ENCODE data around the gene SUGCT. TPM values are rescaled to one million over a fixed set of nuclear protein-coding genes. Genes with fewer than 3 reads are reported as not detected.

The SUGCT gene
- total and polyA plus RNA-seq, 9 of the 15 experiments (the other 6 are each of a cell fraction or from before 2014, with no cell fraction given), result 0.58 to 2.5 (median 1.4) TPM

- CTCF ChIA-PET (ENCODE audit: low intra/inter-chr PET ratio), result no interaction called here
Measured at GRCh38 chr7:40843338-40843985, 708.7 kb downstream of the SUGCT start.

More at GRCh38 chr7:40843338-40843985, 708.7 kb downstream of the SUGCT start:
- intact Hi-C loops (cut with micrococcal nuclease) (no loop called here), in situ Hi-C loops (cut with MboI) (no loop called here)
- no peak overlapping the region for H2AFZ ChIP-seq (ENCODE audit: low read depth, low read length)
- no TSS peak for BruUV-seq (replicated peaks)
- no peaks in the 10 kb centered on the region for H3K9me1 ChIP-seq (ENCODE audit: control insufficient read depth, insufficient read depth, low read length)
- 0% methylated on average over 8 of the region's 8 CpGs for WGBS (ENCODE audit: insufficient coverage, low coverage, missing lambda C conversion rate)
- no peak overlapping the region for H3K4me3 ChIP-seq
- no peaks in the 10 kb centered on the region for H3K27me3 ChIP-seq (ENCODE audit: control insufficient read depth in 2 of 2, insufficient read depth in 2 of 2, low read length in 2 of 2)
- FAIRE-seq (no peak), DNase-seq (ENCODE audit: extremely low read depth in 1 of 4, low spot score in 3 of 4) (no peak), ATAC-seq (no peak)
- no peak overlapping the region for H3K27ac ChIP-seq (ENCODE audit: extremely low read depth, low read depth, low read length)
- TF ChIP-seq ZNF408 (CRISPR knock-in tag; IDR thresholded peaks at IDR 0.05; ENCODE audit: low read depth), result no peak
- TF ChIP-seq MAFG (tag; conservative IDR thresholded peaks at IDR 0.05), result no peak
- TF ChIP-seq ESRRB (CRISPR knock-in tag; IDR thresholded peaks at IDR 0.05; ENCODE audit: borderline replicate concordance), result no peak
- TF ChIP-seq CHD1 (IDR thresholded peaks at IDR 0.05; ENCODE audit: low read length), result no peak
- no peak for TF ChIP-seq FOSL1 (tag; conservative IDR thresholded peaks at IDR 0.05)
- TF ChIP-seq EP400 (IDR thresholded peaks at IDR 0.05), result no peak
- no peak for TF ChIP-seq BRD9 (IDR thresholded peaks at IDR 0.05; ENCODE audit: low read depth, partially characterized antibody)
- no peak for TF ChIP-seq GTF2E2 (tag; IDR thresholded peaks at IDR 0.05)
- no peak for TF ChIP-seq CGGBP1 (CRISPR knock-in tag; IDR thresholded peaks at IDR 0.05)
- TF ChIP-seq NRF1 (conservative IDR thresholded peaks at IDR 0.05 in 1 of 2, IDR thresholded peaks at IDR 0.05 in 1 of 2), result no peak
- no peak for TF ChIP-seq ZNF239 (CRISPR knock-in tag; IDR thresholded peaks at IDR 0.05)
- TF ChIP-seq KLF10 (CRISPR knock-in tag; IDR thresholded peaks at IDR 0.05), result no peak
- TF ChIP-seq ZEB2 (IDR thresholded peaks at IDR 0.05), result no peak
- TF ChIP-seq ZNF764 (CRISPR knock-in tag; IDR thresholded peaks at IDR 0.05; ENCODE audit: low read depth), result no peak
- TF ChIP-seq, protein P1, sequence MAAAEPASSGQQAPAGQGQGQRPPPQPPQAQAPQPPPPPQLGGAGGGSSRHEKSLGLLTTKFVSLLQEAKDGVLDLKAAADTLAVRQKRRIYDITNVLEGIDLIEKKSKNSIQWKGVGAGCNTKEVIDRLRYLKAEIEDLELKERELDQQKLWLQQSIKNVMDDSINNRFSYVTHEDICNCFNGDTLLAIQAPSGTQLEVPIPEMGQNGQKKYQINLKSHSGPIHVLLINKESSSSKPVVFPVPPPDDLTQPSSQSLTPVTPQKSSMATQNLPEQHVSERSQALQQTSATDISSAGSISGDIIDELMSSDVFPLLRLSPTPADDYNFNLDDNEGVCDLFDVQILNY (CRISPR knock-in tag; IDR thresholded peaks at IDR 0.05), result no peak
- TF ChIP-seq ZNF79 (CRISPR knock-in tag; IDR thresholded peaks at IDR 0.05; ENCODE audit: low read depth), result no peak
- H3K4me2 ChIP-seq (ENCODE audit: insufficient read depth, low read length), result no peak overlapping the region
- POLR2A ChIA-PET, result interaction anchor here (0.7 kb wide), 1 partner anchor 15 kb away, joined by 3 read pairs; no protein-coding TSS in a partner anchor
- H3K4me1 ChIP-seq (replicated peaks in 1 of 2; ENCODE audit: control insufficient read depth in 2 of 2, insufficient read depth in 2 of 2, low read length in 2 of 2), result no peaks in the 10 kb centered on the region
- no peaks in the 10 kb centered on the region for H3K9me3 ChIP-seq (replicated peaks; ENCODE audit: control insufficient read depth, insufficient read depth, low read depth, low read length)
- no peak overlapping the region for H3K9ac ChIP-seq (ENCODE audit: insufficient read depth in 1 of 2, low read depth in 2 of 2, low read length in 2 of 2)
- H3K36me3 ChIP-seq (ENCODE audit: control insufficient read depth, insufficient read depth, low read length), result no peaks in the 10 kb centered on the region
- no peaks in the 10 kb centered on the region for H4K20me1 ChIP-seq (replicated peaks; ENCODE audit: control insufficient read depth, insufficient read depth, low read length)
- H3K79me2 ChIP-seq (ENCODE audit: control insufficient read depth, insufficient read depth, low read length), result no peaks in the 10 kb centered on the region

Measured in K562 (cell line).